ENCODE measurements around the gene ZNF221.

- no peak for TF ChIP-seq GATA2 (IDR thresholded peaks at IDR 0.05; ENCODE audit: low read depth, low read length)
- no peak for TF ChIP-seq GATA3 (IDR thresholded peaks at IDR 0.05; ENCODE audit: low read depth, low read length)
Measured at GRCh38 chr19:43983544-43983911, 32.5 kb downstream of the ZNF221 start.

Measured in SH-SY5Y (cell line).